NCI-H2029 treated with DMSO at 0.1 percent for 48 hours (cell line): ENCODE results near the gene CACNA1E.
"Not testable (repeated sequence)": the region's sequence is repeated elsewhere in the genome, so short reads cannot be mapped to it uniquely, and the experiment has no call there.

ENCODE experiments used
- DNase-seq: peaks from one replicate; lab custom pipeline; 2025; lab: John Stamatoyannopoulos, UW

The CACNA1E gene

DNA sequence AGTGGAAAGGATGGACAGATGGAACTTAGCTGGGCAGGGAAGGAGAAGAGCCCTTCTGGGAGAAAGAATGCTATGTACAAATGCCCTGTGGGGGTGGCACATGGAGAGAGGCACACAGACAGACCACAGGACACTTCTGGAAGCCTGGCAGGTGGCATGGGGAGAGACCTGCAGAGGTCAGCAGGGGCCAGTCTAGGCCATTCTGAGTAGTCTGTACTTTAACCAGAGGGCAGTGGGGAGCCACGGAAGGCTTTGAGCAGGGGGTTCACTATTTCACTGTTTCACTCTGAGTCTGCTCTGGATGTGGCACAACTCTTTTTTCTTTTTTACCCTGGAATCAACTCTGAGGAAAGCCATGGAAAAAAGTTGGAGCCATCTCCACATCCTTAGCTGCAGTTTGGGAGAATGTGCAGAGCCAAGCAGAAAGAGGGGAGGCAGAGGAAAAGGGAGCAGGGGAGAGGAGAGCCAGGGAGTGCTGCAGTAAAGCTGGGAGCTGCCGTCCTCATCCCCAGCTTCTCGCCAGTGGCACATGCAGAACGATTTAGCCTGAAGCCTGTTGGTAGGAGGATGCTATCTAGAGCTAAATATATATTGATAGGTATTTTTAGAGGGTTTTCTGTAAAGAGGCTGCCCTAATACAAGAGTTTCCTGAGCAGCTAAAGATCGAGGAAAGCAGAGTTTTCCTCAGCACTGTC lies 34.0 kb downstream of the CACNA1E start:
- DNase-seq, result no peak

DNA sequence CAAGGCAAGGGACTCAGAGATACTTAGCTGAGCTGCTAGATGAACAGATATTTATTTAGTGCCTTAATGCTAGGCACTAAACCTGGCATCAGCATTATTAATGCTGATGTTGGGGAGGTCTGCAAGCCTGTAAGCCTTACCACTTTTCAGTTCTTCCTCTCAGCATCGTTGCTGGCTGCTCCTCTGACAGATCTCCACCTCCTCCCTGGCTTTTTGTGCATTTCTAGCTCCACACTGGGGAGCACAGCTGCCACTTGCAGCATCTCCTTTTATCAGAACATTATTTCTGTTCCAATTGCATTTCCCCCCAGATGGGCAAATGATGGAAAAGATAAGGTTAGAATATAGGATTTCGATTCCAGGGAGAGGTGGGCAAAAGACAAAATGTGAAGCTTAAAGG lies 34.8 kb downstream of the CACNA1E start:
- DNase-seq, result no peak

DNA sequence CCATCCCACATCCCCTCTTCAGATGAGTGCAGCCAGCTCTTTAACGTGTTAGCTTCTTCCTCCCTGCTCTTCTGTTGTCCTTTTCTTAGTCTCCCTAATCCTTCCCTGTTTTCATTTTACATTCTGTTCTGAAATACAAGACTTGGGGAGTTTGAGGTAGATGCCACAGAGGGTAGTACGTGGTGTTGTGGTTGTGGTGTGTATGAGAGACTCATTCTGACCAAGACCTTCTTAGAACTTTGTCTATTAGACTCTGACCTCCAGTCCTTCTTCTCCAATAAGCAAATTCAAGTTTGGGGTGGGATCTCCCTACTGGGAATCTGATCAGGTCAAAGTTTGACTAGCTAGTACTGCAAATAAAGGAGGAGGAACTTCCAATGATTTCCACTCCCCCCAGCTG lies 39.5 kb downstream of the CACNA1E start:
- DNase-seq, result no peak

DNA sequence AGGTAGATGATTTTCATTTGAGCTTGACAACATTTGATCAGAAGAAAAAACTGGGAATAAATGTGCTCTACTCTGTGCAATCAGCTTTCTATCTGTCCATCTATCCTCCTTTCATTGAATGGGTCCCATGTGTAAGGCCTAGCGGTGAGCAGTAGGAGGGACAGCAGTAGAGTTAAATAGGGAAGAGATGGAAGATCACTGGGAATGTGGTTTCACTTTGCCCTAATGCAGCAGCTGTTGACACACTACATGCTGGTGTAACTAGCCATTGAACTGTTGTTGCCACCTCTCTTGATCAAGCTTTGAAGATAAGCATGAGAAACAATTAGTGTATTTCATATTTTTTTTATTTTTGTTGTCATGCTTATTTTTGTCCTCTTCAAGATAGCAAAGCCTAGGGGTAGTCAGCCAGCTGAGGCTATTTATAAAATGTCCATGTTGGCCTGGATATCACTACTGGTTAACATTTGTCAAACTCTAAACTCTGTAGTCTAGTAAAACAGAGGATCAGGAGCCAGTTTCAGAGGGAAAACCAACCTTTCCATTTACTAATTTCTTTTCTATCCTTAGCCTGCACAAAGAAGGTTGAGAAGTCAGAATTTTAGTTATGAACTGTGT lies 41.9 kb downstream of the CACNA1E start:
- DNase-seq, result no peak

DNA sequence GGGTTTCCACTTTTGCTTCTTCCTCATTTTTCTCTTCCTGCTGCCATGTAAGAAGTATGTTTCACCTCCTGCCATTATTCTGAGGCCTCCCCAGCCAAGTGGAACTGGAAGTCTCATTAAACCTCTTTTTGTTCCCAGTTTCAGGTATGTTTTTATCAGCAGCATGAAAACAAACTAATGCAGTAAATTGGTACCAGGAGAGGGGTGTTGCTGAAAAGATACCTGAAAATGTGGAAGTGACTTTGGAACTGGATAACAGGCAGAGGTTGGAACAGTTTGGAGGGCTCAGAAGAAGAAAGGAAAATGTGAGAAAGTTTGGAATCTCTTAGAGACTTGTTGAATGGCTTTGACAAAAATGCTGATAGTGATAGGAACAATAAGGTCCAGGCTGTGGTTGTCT lies 44.9 kb downstream of the CACNA1E start:
- not testable (repeated sequence) for DNase-seq

DNA sequence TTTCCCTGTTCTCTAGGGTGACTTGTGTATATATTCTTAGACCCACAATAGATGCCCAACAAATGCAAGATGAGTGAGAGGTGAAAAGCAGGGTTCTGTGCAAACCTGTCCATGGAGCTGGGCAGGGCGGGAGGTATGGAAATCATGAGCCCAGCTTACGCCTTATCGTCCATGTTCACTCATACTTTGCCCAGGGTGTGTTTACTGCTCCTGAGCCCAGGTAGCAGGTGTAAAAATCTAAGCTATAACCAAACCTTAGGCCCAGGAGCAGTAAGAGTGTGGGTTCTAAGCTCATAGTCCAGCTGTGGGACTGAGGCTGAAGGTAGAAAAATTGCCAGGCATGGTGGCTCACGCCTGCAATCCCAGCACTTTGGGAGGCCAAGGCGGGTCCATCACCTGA lies 48.1 kb downstream of the CACNA1E start:
- DNase-seq, result no peak

DNA sequence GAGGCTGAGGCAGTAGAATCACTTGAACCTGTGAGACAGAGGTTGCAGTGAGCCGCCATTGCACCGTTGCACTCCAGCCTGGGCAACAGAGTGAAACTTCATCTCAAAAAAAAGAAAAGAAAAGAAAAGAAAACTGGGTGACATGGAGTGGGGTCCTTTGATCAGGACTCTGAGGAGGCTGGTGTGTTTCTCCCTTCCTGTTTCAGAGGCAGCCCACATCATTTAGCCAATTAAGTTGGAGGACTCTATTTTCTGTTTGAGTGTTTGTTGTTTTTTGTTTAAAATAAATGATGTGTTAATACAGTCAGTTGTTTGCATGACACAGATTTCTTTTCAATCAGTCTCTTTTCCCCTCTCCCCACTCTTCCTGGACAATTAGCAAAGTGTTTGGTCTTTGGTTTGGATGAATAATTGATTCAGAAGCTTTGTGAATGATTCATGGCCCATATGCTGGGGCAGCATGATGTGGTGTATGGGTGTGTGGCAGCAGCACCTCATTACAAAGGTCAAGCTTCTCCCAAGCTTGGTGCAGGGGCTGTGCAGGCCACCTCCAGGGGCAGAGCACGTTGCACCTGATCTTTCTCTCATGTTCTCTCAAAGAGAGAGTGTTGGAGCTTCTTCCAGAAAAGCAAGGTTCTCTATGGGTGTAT lies 48.8 kb downstream of the CACNA1E start:
- no peak for DNase-seq

DNA sequence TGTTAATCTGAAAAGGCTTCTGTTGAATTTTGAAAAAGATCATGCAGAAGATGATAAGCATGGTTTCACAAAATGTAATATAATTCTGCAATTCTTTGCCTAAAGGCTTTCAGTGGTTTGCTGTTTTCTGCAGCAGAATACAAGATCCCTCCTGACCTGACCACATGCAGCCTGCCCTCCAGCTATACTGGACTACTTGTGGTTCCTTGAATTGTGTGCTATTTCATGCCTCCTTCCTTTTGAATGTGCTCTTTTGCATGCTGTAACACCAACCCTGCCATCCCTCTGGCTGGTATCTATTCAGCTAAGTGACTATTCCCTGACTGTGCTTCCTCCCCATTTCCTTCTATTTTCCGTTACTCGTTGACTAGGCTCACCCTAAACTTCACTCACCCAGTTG lies 55.5 kb downstream of the CACNA1E start:
- no peak for DNase-seq

DNA sequence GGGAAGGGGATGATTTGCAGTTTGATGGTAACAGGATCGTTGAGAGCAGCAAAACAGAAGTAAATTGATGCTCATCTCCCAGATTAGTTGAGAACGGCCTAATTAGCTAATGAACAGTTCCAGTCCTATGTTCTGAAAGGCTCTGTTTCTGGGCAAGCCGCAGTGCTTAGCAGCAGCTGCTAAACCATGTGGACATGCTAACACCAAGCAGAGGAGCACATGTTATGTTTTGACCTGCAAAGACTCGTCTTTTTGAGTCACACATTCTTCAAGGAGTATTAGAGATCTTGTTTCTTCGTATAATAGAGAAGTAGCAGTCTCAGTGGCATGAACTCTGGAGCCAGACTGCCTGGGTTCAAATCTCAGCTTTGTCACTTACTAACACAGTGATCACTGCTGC lies 58.1 kb downstream of the CACNA1E start:
- DNase-seq, result no peak

DNA sequence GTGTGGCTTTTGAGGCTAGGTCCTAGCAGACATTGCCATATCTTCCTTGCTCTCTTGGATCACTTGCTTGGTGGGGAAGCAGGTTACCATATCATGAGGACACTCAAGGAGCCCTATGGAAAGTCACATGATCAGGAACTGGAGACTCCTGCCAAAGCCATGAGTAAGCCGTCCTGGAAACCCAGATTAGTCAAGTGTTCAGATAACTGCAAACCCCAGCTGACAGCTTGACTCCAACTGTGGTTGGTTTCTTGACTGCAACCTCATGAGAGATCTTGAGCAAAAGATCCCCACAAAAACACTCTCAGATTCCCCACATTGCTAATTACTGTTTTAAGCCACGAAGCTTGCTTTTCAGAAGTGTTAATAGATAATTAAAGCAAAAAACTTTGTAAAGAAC lies 58.6 kb downstream of the CACNA1E start:
- no peak for DNase-seq

DNA sequence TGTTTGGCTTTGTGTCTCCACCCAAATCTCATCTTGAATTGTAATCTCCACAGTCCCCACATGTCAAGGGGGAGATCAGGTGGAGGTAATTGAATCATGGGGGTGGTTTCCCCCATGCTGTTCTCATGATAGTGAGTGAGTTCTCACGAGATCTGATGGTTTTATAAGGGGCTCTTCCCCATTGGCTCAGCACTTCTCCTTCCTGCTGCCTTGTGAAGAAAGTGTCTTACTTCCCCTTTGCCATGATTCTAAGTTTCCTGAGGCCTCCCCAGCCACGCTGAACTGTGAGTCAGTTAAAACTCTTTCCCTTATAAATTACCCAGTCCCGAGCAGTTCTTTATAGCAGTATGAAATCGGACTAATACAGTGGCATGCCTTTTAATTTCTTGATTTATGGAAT lies 59.1 kb downstream of the CACNA1E start:
- DNase-seq, result not testable (repeated sequence)

DNA sequence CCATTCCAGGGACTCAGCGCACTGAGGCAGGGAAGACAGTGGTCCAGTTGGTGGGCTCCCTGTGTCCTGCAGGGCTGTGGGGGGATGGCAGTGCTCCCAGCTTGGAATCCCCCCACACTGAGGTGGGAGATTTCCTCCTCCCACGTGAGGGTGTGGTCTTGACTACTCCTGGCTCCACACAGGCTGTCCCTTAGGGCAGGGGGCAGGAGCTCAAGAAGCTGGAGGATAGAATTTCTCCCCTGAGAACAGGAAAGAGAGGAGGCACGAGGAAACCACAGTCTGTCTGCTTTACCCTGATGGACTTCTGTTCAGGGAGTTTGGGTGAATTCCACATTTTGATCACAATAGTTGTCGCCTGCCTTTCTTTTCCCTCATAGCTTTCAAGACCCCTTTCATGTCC lies 62.1 kb downstream of the CACNA1E start:
- no peak for DNase-seq

DNA sequence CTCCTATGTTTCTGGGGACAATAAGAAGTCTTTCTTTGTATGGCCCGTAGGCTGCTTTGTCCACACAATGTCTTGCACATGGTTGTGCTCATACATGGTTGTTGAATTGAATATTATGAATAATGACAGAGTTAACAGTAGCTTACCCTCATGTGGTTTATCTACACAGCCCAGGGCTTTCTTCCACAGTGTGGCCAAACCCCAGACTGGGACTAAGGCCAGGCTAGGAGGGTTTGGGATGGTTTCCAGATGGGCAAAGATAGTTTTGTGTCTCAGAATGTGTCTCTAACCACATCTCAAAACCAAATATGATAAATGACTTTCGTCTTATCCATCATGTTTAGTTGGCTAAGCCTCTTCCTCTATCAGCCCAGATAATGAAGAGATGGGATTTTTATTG lies 65.2 kb downstream of the CACNA1E start:
- DNase-seq, result no peak

DNA sequence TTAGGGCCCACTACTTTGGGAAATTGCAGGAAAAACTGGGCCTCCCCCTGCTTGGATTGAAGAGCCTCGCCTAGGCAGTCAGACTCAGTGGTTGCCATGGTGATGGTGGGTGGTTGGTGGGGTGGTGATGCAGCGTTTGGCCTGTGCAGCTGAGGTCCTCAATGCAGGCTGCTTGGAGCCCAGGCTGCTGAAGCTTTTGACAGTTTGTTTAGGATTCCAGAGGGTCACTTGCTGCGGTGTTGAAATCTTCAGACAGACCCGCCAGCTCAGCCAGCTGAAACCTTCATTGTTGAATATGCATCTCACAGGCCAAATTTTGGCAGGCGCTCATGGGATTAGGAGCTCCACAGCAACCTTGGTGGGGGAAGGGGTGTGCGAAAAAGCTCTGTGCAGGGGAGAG lies 67.9 kb downstream of the CACNA1E start:
- no peak for DNase-seq

DNA sequence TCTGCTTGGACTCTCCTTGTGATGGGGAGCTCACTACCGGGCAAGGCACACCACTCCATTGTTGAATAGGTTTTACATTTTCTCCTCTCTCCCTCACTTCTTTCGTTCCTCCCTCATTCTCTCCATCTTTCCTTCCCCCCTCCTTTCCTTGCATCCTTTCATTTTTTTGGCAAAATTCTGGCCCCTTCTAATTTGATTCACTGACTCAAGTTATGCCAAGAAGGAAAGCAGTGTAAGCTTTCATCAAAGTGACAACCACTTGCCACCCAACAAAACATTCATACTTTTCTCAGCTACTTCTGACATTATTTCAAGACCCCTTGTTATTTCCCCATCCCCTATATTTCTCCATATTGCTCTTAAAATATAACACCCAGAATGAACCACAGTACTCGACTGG lies 68.4 kb downstream of the CACNA1E start:
- DNase-seq, result no peak

DNA sequence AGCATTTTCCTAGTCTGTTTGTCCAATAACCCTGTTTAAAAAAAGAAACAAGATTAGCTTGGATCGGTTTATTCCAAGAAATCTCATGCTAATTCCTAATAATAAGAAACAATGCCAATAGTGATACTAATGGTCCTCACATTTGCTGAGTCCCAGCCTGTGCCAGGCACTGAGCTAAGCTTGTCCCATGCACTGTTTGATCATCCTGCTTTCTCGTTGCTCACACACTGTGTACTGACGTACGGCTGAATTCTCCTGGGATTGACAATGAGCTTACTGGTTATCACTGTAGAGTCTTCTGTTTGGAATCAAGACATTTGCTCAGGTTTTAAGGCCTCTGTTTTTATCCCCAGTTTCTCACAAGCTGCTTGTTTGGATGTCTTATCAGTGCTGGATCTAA lies 71.1 kb downstream of the CACNA1E start:
- no peak for DNase-seq

DNA sequence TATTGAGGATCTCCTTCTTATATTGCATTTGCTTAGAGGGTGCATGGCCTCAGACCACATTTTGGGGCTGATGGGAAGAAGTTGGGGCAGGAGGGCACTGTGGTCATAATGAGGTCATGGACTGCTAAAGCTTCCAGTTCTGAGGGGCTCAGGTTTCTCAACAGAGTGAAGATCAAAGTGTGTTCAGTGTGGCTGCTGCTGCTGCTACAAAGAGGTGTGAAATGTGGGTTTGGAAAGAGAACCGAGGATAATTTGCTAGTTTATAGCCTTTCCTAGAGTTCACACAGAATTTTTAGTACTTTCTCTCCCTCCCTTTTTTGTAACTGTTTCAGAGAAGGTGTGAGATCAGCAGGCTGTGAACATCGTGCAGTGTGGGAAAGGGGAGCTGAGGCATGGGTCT lies 73.3 kb downstream of the CACNA1E start:
- no peak for DNase-seq

DNA sequence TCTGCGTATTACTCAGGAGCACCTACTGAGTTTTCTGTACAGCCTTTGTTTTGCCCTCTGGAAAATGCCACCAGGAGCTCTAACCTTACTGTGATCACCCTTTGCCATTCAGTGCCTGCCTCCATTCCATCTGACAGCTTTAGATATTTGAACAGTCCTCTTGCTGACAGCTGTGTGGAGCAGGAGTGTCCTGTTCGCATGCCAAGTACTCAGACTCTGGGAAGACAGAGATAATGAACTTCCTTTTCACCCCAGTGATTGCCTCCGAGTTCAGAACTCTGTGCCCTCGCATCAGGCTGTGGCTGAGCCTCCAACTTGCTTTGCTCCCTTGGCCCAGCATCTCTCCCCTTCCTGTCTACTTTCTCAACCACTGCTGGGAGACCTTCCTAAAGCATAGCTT lies 74.0 kb downstream of the CACNA1E start:
- DNase-seq, result no peak

DNA sequence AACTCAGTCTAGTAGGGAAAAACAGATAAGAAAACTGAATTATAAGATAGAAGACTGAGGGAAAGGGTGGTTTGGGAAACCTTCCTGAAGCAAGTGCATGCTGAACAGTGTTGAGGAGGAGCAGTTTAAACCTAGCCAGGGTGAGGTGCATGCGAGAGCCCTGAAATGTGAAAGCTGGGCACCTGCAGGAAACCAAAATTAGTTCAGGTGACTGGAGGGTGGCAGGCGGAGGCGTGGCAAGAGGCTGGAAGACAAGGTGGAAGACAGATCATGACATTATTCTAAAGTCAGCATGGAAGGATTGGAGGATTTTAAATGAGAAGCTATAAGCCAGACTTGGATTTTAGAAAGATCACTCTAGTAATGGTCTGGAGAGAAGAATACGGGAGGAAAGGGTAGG lies 75.1 kb downstream of the CACNA1E start:
- DNase-seq, result no peak

DNA sequence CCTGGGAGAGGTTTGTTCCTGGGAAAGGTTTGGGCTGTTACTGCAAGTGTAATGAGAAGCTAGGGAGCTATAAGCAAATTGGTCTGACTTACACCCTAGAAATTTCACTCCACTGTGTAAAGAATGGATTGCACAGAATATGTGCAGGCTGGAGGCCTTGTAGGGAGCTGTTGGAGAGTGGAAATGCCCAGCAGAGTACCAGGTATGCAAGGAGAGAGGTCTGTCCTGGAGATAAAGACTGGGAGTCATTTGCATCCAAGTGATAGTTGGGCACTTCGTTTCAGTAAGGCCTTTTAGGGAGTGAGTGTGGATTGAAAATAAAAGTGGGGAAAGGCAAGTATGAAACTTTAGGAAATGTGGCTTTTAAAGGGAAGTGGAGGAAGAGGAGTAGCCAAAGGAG lies 75.8 kb downstream of the CACNA1E start:
- no peak for DNase-seq

DNA sequence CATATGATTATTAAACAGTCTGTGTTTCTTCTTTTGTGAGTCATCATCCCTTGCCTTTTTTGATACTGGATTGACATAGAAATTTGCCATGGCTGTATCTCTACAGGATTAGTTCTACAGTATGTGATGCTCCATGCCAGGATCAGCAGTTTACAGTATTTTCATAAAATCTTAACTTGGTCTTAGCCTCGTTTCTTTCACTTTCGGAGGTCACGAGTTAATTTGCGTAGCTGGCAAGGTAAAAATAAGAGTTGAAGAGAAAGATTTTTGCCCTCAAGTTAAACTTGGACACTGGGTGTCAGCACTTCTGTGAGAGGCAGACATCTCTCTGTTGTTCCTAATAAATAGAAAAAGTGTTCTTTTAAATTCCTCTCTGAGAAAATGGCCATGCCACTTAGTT lies 79.1 kb downstream of the CACNA1E start:
- DNase-seq, result no peak

DNA sequence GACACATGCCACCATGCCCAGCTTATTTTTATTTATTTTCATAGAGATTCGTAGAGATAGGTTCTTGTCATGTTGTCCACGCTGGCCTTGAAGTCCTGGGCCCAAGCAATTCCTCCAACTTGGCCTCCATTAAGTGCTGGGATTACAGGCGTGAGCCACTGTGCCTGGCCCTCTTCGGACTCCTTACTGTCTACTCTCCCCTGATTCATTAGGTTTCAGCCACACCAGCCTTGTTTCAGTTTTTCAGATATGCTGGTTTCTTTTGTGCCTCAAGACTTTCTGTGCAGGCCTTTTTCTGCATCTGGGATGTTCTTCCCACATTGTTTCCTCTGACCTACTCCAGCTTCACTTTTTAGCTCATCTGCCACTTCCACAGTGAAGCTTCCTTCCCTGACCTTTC lies 85.4 kb downstream of the CACNA1E start:
- DNase-seq, result no peak

DNA sequence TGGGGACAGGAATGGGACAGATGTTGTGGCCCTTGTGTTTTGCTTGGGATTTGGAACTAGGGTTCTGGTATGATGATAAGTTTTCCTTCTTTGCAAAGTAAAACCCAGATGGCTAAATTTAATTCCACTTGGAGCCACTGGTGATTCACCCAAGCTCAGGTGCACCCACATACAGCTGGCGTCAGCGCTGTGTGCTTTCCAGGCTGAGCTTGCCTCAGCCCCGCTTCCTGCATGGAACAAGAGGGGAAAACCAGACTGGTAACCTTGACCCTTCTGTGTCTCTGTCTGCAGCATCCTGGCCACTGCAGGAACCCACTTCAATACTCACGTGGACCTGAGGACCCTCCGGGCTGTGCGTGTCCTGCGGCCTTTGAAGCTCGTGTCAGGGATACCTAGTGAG lies 94.2 kb downstream of the CACNA1E start:
- no peak for DNase-seq

DNA sequence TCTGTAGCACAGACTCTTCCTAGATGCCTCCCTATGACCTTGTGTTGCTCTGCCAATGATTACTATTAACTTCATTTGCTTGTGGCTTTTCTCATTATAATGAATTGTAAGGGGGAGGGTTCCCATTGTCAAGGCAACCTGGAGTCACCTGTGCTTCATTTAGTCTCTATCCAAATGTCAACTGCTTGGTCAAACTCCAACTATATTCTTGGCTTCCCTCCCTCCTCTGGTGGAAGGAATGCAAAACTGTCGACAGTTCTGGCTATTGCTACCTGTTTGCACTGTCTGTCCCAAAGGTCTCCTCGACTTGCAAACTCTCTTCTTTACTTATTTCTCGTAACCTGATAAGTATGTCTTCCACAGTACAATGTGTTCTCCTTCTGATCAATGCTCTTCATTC lies 100.3 kb downstream of the CACNA1E start:
- DNase-seq, result no peak
